ENCODE results near the gene PMS2.
"Not testable (repeated sequence)": the region's sequence is repeated elsewhere in the genome, so short reads cannot be mapped to it uniquely, and the experiment has no call there.

DNA sequence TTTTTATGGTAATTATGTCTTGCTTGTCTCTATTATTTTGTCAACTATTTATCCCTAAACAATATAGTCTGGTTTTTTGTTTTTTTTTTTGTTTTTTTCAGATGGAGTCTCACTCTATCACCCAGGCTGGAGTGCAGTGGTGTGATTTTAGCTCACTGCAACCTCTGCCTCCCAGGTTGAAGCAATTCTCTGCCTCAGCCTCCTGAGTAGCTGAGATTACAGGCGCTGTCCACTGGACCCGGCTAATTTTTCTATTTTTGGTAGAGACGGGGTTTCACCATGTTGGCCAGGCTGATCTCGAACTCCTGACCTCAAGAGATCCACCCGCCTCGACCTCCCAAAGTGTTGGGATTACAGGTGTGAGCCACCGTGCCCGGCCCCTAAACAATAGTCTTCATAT is 1.5 kb upstream of the PMS2 start:
- TF ChIP-seq, protein P1, sequence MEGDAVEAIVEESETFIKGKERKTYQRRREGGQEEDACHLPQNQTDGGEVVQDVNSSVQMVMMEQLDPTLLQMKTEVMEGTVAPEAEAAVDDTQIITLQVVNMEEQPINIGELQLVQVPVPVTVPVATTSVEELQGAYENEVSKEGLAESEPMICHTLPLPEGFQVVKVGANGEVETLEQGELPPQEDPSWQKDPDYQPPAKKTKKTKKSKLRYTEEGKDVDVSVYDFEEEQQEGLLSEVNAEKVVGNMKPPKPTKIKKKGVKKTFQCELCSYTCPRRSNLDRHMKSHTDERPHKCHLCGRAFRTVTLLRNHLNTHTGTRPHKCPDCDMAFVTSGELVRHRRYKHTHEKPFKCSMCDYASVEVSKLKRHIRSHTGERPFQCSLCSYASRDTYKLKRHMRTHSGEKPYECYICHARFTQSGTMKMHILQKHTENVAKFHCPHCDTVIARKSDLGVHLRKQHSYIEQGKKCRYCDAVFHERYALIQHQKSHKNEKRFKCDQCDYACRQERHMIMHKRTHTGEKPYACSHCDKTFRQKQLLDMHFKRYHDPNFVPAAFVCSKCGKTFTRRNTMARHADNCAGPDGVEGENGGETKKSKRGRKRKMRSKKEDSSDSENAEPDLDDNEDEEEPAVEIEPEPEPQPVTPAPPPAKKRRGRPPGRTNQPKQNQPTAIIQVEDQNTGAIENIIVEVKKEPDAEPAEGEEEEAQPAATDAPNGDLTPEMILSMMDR (IDR thresholded peaks at IDR 0.05), result not testable (repeated sequence)
- TF ChIP-seq POLR2A (IDR thresholded peaks at IDR 0.05), result not testable (repeated sequence)
